Gastrocnemius medialis (tissue), 4 donors: Measurements from ENCODE around the gene B2M. TPM values are rescaled to one million over a fixed set of nuclear protein-coding genes. Genes with fewer than 3 reads are reported as not detected.

ENCODE experiments used
- ATAC-seq, 2 donors: fragments of 150-250 bp; one replicate each; pipeline ENCODE4 v1.9.1; 2016
- DNase-seq, 2 donors: peaks; one replicate each; pipeline ENCODE4 v3.0.0-alpha.2; 2019
- H3K27ac ChIP-seq, 4 donors: fragments of 200-600 bp; sonication (generic); 1 replicate in 1 of 4; 2 replicates in 3 of 4; pipeline ENCODE4 v1.5.1; 2016 to 2018; ENCODE audit warnings: mild to moderate bottlenecking in 2 of 4, moderate library complexity in 1 of 4
- H3K27me3 ChIP-seq, 3 donors: fragments of 200-600 bp; sonication (generic) in 2 of 3; 1 replicate in 1 of 3; 2 replicates in 2 of 3; pipeline versions ENCODE4 v1.5.1 to v1.6.0; 2016 to 2019; ENCODE audit warnings: mild to moderate bottlenecking in 1 of 3, moderate library complexity in 1 of 3
- H3K36me3 ChIP-seq, 2 donors: fragments of 200-600 bp; sonication (generic) in 1 of 2; one replicate each; pipeline ENCODE4 v1.5.1; 2017 to 2018
- H3K4me1 ChIP-seq, 2 donors: fragments of 200-600 bp; sonication (generic) in 1 of 2; one replicate each; pipeline ENCODE4 v1.5.1; 2016 to 2017; ENCODE audit warnings: mild to moderate bottlenecking in 2 of 2
- H3K4me3 ChIP-seq, 4 donors: fragments of 200-600 bp; sonication (generic) in 3 of 4; 1 replicate in 1 of 4; 2 replicates in 3 of 4; pipeline ENCODE4 v1.5.1; 2016 to 2019; ENCODE audit warnings: mild to moderate bottlenecking in 2 of 4
- H3K9me3 ChIP-seq, 3 donors: fragments of 200-600 bp; sonication (generic) in 2 of 3; 1 replicate in 1 of 3; 2 replicates in 2 of 3; pipeline ENCODE4 v1.5.1; 2016 to 2019
- CTCF ChIP-seq, 5 experiments: fragments of 450-650 bp in 3 of 5; fragments of 200-600 bp in 2 of 5; sonication (generic) in 2 of 5; IDR thresholded peaks in 4 of 5; conservative IDR thresholded peaks in 1 of 5; 1 replicate in 4 of 5; 2 replicates in 1 of 5; pipeline ENCODE4 v1.5.1; 2016 to 2019; ENCODE audit warnings: antibody characterized with exemption in 5 of 5, mild to moderate bottlenecking in 3 of 5, moderate library complexity in 3 of 5
- POLR2A ChIP-seq, 2 donors: fragments of 450-650 bp; IDR thresholded peaks; one replicate each; pipeline ENCODE4 v1.6.1; 2017; ENCODE audit warnings: antibody characterized with exemption in 2 of 2, mild to moderate bottlenecking in 2 of 2, moderate library complexity in 2 of 2
- in situ Hi-C, 4 donors: fragments of 200-750 bp; cut with MboI; loops; one replicate each; pipeline versions ENCODE4 v1.15.0 to v1.8.0; 2017; ENCODE audit warnings: low sequenced_read_pairs in 4 of 4
- intact Hi-C: fragments of 100-400 bp; cut with DNase I; formaldehyde crosslinking; loops from one replicate; pipeline ENCODE4 v1.15.1; 2023; ENCODE audit warnings: low total_unique reads
- total RNA-seq, 4 donors: library from RNA; depleted of rRNA; stranded (reverse); fragments of >200 nt; gene quantifications; one replicate each; pipeline versions ENCODE4 v1.1.0 to v1.2.3, GENCODE V29; 2016

The B2M gene
- 1,000 to 10,000 TPM in 2 of 4 donors, 100 to 1,000 TPM in 2; 787 to 1,106 (median 928) TPM for total RNA-seq

- Histone ChIP-seq H3K36me3 (peaks cover 0 to 12% of the 10 kb centered on the region in 2 donors), H3K4me1 (peaks cover 21 to 25% of the 10 kb centered on the region in 2 donors), H3K9me3 (no peaks in the 10 kb centered on the region), H3K27ac (peak within 1 kb of the TSS; percentile 96 to 99 (median 98)), H3K4me3 (peak within 1 kb of the TSS; percentile 91 to 97 (median 94)), H3K27me3 (no peaks in the 10 kb centered on the region)
- DNase-seq: peak; percentile 92 to 97
- TF ChIP-seq CTCF (IDR thresholded peaks at IDR 0.05 in 4 of 5, conservative IDR thresholded peaks at IDR 0.05 in 1 of 5): no peak
- peak; percentile 98 to 99 for TF ChIP-seq POLR2A (IDR thresholded peaks at IDR 0.05)
- intact Hi-C loops (loop anchor here (1.0 to 10.0 kb wide), 7 partner anchors 18 to 926 kb away; partner anchors contain the start of genes CTDSPL2, GOLM2, SHF and SPG11), in situ Hi-C loops (loop anchor here in 1 of 4 donors (5.0 to 25.0 kb wide), 2 partner anchors 49 to 924 kb away; partner anchors contain the start of genes ELL3, SERF2 and SPG11)
- peak; percentile 93 to 95 for ATAC-seq
These were observed at the start of gene B2M, which contains the start of gene PATL2 for GRCh38 chr15:44711096-44711742. TSS of gene B2M (plus strand) at chr15:44711517. CDS start at chr15:44711547, 30 bp downstream. TSS of gene PATL2 (minus strand) at chr15:44711323. CDS start at chr15:44676490, 34,833 bp downstream.

- in situ Hi-C loops: loop anchor here in 2 of 4 donors (5.0 to 10.0 kb wide), 4 partner anchors 51 to 363 kb away; partner anchors contain the start of genes TRIM69 (in 2 of the 2), B2M (in 1 of the 2), PATL2 (in 1 of the 2) and SORD (in 1 of the 2)
- Histone ChIP-seq H3K4me3 (no peak overlapping the region), H3K36me3 (peaks cover 0 to 22% of the 10 kb centered on the region in 2 donors), H3K27me3 (no peaks in the 10 kb centered on the region), H3K27ac (peak overlapping the region in 1 of 4 donors; percentile 99), H3K4me1 (peaks cover 22 to 29% of the 10 kb centered on the region in 2 donors), H3K9me3 (no peaks in the 10 kb centered on the region)
- intact Hi-C loops: loop anchor here (5.0 kb wide), 1 partner anchor 124 kb away; the partner anchor contains the start of gene EIF3J
- TF ChIP-seq CTCF (IDR thresholded peaks at IDR 0.05 in 4 of 5, conservative IDR thresholded peaks at IDR 0.05 in 1 of 5): no peak
- no peak for TF ChIP-seq POLR2A (IDR thresholded peaks at IDR 0.05)
- DNase-seq (no peak), ATAC-seq (no peak)
These were observed 49.7 kb upstream of the B2M start for GRCh38 chr15:44661576-44661975.

GRCh38 chr15:44662478-44663409 is 48.6 kb upstream of the B2M start:
- peak; percentile 19 to 70 for DNase-seq
- peak overlapping the region; percentile 95 to 99 (median 98) for H3K27ac ChIP-seq
- intact Hi-C loops: loop anchor here (1.0 to 5.0 kb wide), 4 partner anchors 49 to 125 kb away; partner anchors contain the start of genes B2M, EIF3J and PATL2
- peak overlapping the region; percentile 94 to 98 (median 96) for H3K4me3 ChIP-seq
- H3K27me3 ChIP-seq: no peaks in the 10 kb centered on the region
- TF ChIP-seq POLR2A (IDR thresholded peaks at IDR 0.05) (no peak), CTCF (IDR thresholded peaks at IDR 0.05 in 4 of 5, conservative IDR thresholded peaks at IDR 0.05 in 1 of 5) (no peak)
- peaks cover 0 to 17% of the 10 kb centered on the region in 2 donors for H3K36me3 ChIP-seq
- H3K9me3 ChIP-seq: no peaks in the 10 kb centered on the region
- in situ Hi-C loops: loop anchor here in 2 of 4 donors (5.0 to 10.0 kb wide), 4 partner anchors 50 to 362 kb away; partner anchors contain the start of genes TRIM69 (in 2 of the 2), B2M (in 1 of the 2), PATL2 (in 1 of the 2) and SORD (in 1 of the 2)
- peak; percentile 77 to 78 for ATAC-seq
- peaks cover 21 to 25% of the 10 kb centered on the region in 2 donors for H3K4me1 ChIP-seq
